ENCODE data around the gene PHETA1.
A peak's percentile ranks its signal among the peaks of the same experiment; 100 is the strongest.
"Not testable (repeated sequence)": the region's sequence is repeated elsewhere in the genome, so short reads cannot be mapped to it uniquely, and the experiment has no call there.

Gene PHETA1

GRCh38 chr12:111405149-111405858 is 36.4 kb upstream of the PHETA1 start:
- DNase-seq (ENCODE audit: low read depth in 2 of 2) = peak; percentile 99

GRCh38 chr12:111404362-111405148 is 35.7 kb upstream of the PHETA1 start:
- DNase-seq (ENCODE audit: low read depth in 2 of 2) = peak; percentile 67 to 86

- not testable (repeated sequence) for DNase-seq (ENCODE audit: low read depth in 2 of 2)
These were observed 33.6 kb upstream of the PHETA1 start for GRCh38 chr12:111402490-111402824.

GRCh38 chr12:111401167-111401605 is 32.3 kb upstream of the PHETA1 start:
- no peak for DNase-seq (ENCODE audit: low read depth in 2 of 2)

- DNase-seq (ENCODE audit: low read depth in 2 of 2) = not testable (repeated sequence)
These were observed 31.0 kb upstream of the PHETA1 start for GRCh38 chr12:111399741-111400404.

- no peak for DNase-seq (ENCODE audit: low read depth in 2 of 2)
These were observed 29.6 kb upstream of the PHETA1 start for GRCh38 chr12:111398530-111398929.

GRCh38 chr12:111396726-111397445 is 28.0 kb upstream of the PHETA1 start:
- DNase-seq (ENCODE audit: low read depth in 2 of 2) = peak; percentile 70 to 81

- not testable (repeated sequence) for DNase-seq (ENCODE audit: low read depth in 2 of 2)
These were observed 27.4 kb upstream of the PHETA1 start for GRCh38 chr12:111396271-111396670.

- DNase-seq (ENCODE audit: low read depth in 2 of 2) = no peak
These were observed 26.7 kb upstream of the PHETA1 start for GRCh38 chr12:111395336-111396187.

GRCh38 chr12:111394480-111394879 is 25.6 kb upstream of the PHETA1 start:
- no peak for DNase-seq (ENCODE audit: low read depth in 2 of 2)

GRCh38 chr12:111393700-111394300 is 24.9 kb upstream of the PHETA1 start:
- no peak for DNase-seq (ENCODE audit: low read depth in 2 of 2)

GRCh38 chr12:111390910-111391309 is 22.0 kb upstream of the PHETA1 start:
- DNase-seq (ENCODE audit: low read depth in 2 of 2) = no peak

GRCh38 chr12:111389635-111390034 is 20.7 kb upstream of the PHETA1 start:
- no peak for DNase-seq (ENCODE audit: low read depth in 2 of 2)

- no peak for DNase-seq (ENCODE audit: low read depth in 2 of 2)
These were observed 18.9 kb upstream of the PHETA1 start for GRCh38 chr12:111387747-111388323.

- no peak for DNase-seq (ENCODE audit: low read depth in 2 of 2)
These were observed 18.0 kb upstream of the PHETA1 start for GRCh38 chr12:111386885-111387284.

GRCh38 chr12:111384596-111384995 is 15.7 kb upstream of the PHETA1 start:
- DNase-seq (ENCODE audit: low read depth in 2 of 2) = no peak

GRCh38 chr12:111379942-111380554 is 11.2 kb upstream of the PHETA1 start:
- DNase-seq (ENCODE audit: low read depth in 2 of 2) = no peak

- DNase-seq (ENCODE audit: low read depth in 2 of 2) = no peak
These were observed 8.5 kb upstream of the PHETA1 start for GRCh38 chr12:111377440-111377839.

- DNase-seq (ENCODE audit: low read depth in 2 of 2) = not testable (repeated sequence)
These were observed 4.3 kb upstream of the PHETA1 start for GRCh38 chr12:111373231-111373630.
